Stimulated activated CD8-positive, alpha-beta memory T cell treated with anti-CD3 and anti-CD28 coated beads, Interleukin-15, amount 100 ng/mL, for 4 hours (primary cell): Measurements from ENCODE around the gene UBA52.
"Not testable (repeated sequence)": the region's sequence is repeated elsewhere in the genome, so short reads cannot be mapped to it uniquely, and the experiment has no call there.

Source experiments
- DNase-seq, 2 donors: peaks; one replicate each; pipeline ENCODE4 v3.0.0-alpha.2; 2020; ENCODE audit warnings: low read depth in 2 of 2

UBA52 gene

GRCh38 chr19:18557411-18558201 lies 14.1 kb upstream of the UBA52 start, which contains the start of gene KXD1:
KXD1 (plus strand) TSS chr19:18557870; CDS start chr19:18562057, 4,187 bp downstream.
- DNase-seq: peak; percentile 94 to 98

GRCh38 chr19:18558202-18558555 lies 13.5 kb upstream of the UBA52 start:
- DNase-seq: no peak

- DNase-seq: no peak
These were observed 13.1 kb upstream of the UBA52 start for GRCh38 chr19:18558604-18559003.

- DNase-seq: no peak
These were observed 12.0 kb upstream of the UBA52 start for GRCh38 chr19:18559685-18560084.

GRCh38 chr19:18562086-18562485 lies 9.6 kb upstream of the UBA52 start:
- DNase-seq: no peak

GRCh38 chr19:18566953-18567352 lies 4.7 kb upstream of the UBA52 start:
- no peak for DNase-seq

GRCh38 chr19:18568367-18568766 lies 3.3 kb upstream of the UBA52 start:
- DNase-seq: no peak

- no peak for DNase-seq
These were observed 3.1 kb downstream of the UBA52 start for GRCh38 chr19:18574691-18575291.

- DNase-seq: no peak
These were observed 4.7 kb downstream of the UBA52 start for GRCh38 chr19:18576383-18576782.

- DNase-seq: no peak
These were observed 5.8 kb downstream of the UBA52 start for GRCh38 chr19:18577365-18577914.

- DNase-seq: no peak
These were observed 8.7 kb downstream of the UBA52 start for GRCh38 chr19:18580311-18580710.

GRCh38 chr19:18586306-18586705 lies 14.6 kb downstream of the UBA52 start:
- no peak for DNase-seq

- no peak for DNase-seq
These were observed 15.9 kb downstream of the UBA52 start for GRCh38 chr19:18587561-18587960.

- no peak for DNase-seq
These were observed 16.4 kb downstream of the UBA52 start for GRCh38 chr19:18587962-18588610.

- peak; percentile 86 for DNase-seq
These were observed 17.1 kb downstream of the UBA52 start, which contains the start of gene REX1BD for GRCh38 chr19:18588611-18589379. REX1BD (plus strand) TSS chr19:18588798; CDS start chr19:18588802, 4 bp downstream.

- DNase-seq: peak in 1 of 2 donors; percentile 55
These were observed 18.0 kb downstream of the UBA52 start for GRCh38 chr19:18589380-18590272.

GRCh38 chr19:18590273-18591272 lies 18.9 kb downstream of the UBA52 start:
- no peak for DNase-seq

GRCh38 chr19:18591735-18592385 lies 20.2 kb downstream of the UBA52 start:
- DNase-seq: no peak

- not testable (repeated sequence) for DNase-seq
These were observed 21.1 kb downstream of the UBA52 start for GRCh38 chr19:18592732-18593131.
